H9 (cell line): Measurements from ENCODE around the gene ZNF8. TPM values are rescaled to one million over a fixed set of nuclear protein-coding genes. Genes with fewer than 3 reads are reported as not detected.

Source experiments
- DNase-seq: peaks from one replicate; pipeline ENCODE4 v3.0.0-alpha.2; 2017
- H2AFZ ChIP-seq: one replicate; pipeline ENCODE4 v1.6.1; 2013; ENCODE audit warnings: mild to moderate bottlenecking, low read length, control low read depth, moderate library complexity
- H2AK5ac ChIP-seq: 2 replicates; pipeline ENCODE4 v1.6.1; 2013; ENCODE audit warnings: low read length, control low read depth, mixed read lengths; ENCODE audit not compliant: insufficient read length
- H2BK120ac ChIP-seq: one replicate; pipeline ENCODE4 v1.6.1; 2013; ENCODE audit warnings: low read depth, mild to moderate bottlenecking, low read length, control low read depth, inconsistent platforms; ENCODE audit not compliant: poor library complexity, severe bottlenecking
- H2BK12ac ChIP-seq: 2 replicates; pipeline ENCODE4 v1.6.1; 2013; ENCODE audit warnings: low read length, control low read depth, mixed read lengths, low read depth; ENCODE audit not compliant: insufficient read length
- H2BK15ac ChIP-seq: 2 replicates; pipeline ENCODE4 v1.6.1; 2013; ENCODE audit warnings: low read depth, low read length, control low read depth
- H2BK20ac ChIP-seq: one replicate; pipeline ENCODE4 v1.6.1; 2013; ENCODE audit warnings: low read depth, mild to moderate bottlenecking, low read length, control low read depth, inconsistent platforms; ENCODE audit not compliant: poor library complexity, severe bottlenecking
- H2BK5ac ChIP-seq: 2 replicates; pipeline ENCODE4 v1.6.1; 2013; ENCODE audit warnings: low read length, control low read depth, mixed read lengths; ENCODE audit not compliant: insufficient read length
- H3K14ac ChIP-seq: 2 replicates; pipeline ENCODE4 v1.6.1; 2013; ENCODE audit warnings: low read length, control low read depth; ENCODE audit not compliant: insufficient read depth
- H3K18ac ChIP-seq: 2 replicates; pipeline ENCODE4 v1.6.1; 2013; ENCODE audit warnings: low read depth, mild to moderate bottlenecking, mixed read lengths, low read length, control low read depth; ENCODE audit not compliant: insufficient read length
- H3K23ac ChIP-seq: 2 replicates; pipeline ENCODE4 v1.6.1; 2013; ENCODE audit warnings: low read length, control low read depth, mixed read lengths, low read depth; ENCODE audit not compliant: insufficient read length
- H3K23me2 ChIP-seq: 2 replicates; pipeline ENCODE4 v1.6.1; 2013; ENCODE audit warnings: low read depth, mild to moderate bottlenecking, mixed read lengths, low read length, control low read depth; ENCODE audit not compliant: insufficient read length, poor library complexity, severe bottlenecking
- H3K27ac ChIP-seq: 2 replicates; pipeline ENCODE4 v1.5.1; 2013; ENCODE audit warnings: low read length, control low read depth, mixed read lengths, low read depth; ENCODE audit not compliant: insufficient read length
- H3K27me3 ChIP-seq: 2 replicates; pipeline ENCODE4 v1.6.1; 2013; ENCODE audit warnings: low read length, control low read depth, inconsistent platforms; ENCODE audit not compliant: insufficient read depth
- H3K4ac ChIP-seq: 2 replicates; pipeline ENCODE4 v1.6.1; 2013; ENCODE audit warnings: low read depth, mild to moderate bottlenecking, control low read depth, inconsistent platforms, low read length, moderate library complexity
- H3K4me1 ChIP-seq: 2 replicates; pipeline ENCODE4 v1.6.1; 2013; ENCODE audit warnings: low read length, control low read depth, inconsistent platforms; ENCODE audit not compliant: insufficient read depth
- H3K4me2 ChIP-seq: 2 replicates; pipeline ENCODE4 v1.6.1; 2013; ENCODE audit warnings: low read length, control low read depth, mixed read lengths; ENCODE audit not compliant: insufficient read length, insufficient read depth
- H3K56ac ChIP-seq: 2 replicates; pipeline ENCODE4 v1.6.1; 2013; ENCODE audit warnings: low read depth, mild to moderate bottlenecking, mixed read lengths, low read length, control low read depth; ENCODE audit not compliant: insufficient read length
- H3K79me1 ChIP-seq: 2 replicates; pipeline ENCODE4 v1.6.1; 2013; ENCODE audit warnings: low read depth, mild to moderate bottlenecking, moderate library complexity, low read length, control low read depth, inconsistent platforms; ENCODE audit not compliant: insufficient read depth, poor library complexity, severe bottlenecking
- H3K79me2 ChIP-seq: 2 replicates; pipeline ENCODE4 v1.6.1; 2013; ENCODE audit warnings: low read length, control low read depth, inconsistent platforms; ENCODE audit not compliant: insufficient read depth
- H3K9ac ChIP-seq: 2 replicates; pipeline ENCODE4 v1.6.1; 2013; ENCODE audit warnings: low read length, control low read depth, mixed read lengths; ENCODE audit not compliant: insufficient read length; ENCODE audit errors: extremely low read depth
- H3K9me3 ChIP-seq: one replicate; pipeline ENCODE4 v1.6.1; 2013; ENCODE audit warnings: low read depth, low read length, inconsistent platforms; ENCODE audit not compliant: control insufficient read depth
- H3T11ph ChIP-seq: one replicate; pipeline ENCODE4 v1.6.1; 2013; ENCODE audit warnings: mild to moderate bottlenecking, low read length, control low read depth, inconsistent platforms
- H4K20me1 ChIP-seq: one replicate; pipeline ENCODE4 v1.6.1; 2013; ENCODE audit not compliant: control insufficient read depth, insufficient read length, insufficient read depth
- H4K5ac ChIP-seq: 2 replicates; pipeline ENCODE4 v1.6.1; 2013; ENCODE audit warnings: low read depth, mild to moderate bottlenecking, mixed read lengths, low read length, control low read depth; ENCODE audit not compliant: insufficient read length
- H4K8ac ChIP-seq: replicated peaks from 2 replicates; pipeline ENCODE4 v1.6.1; 2013; ENCODE audit warnings: low read length, control low read depth, mixed read lengths, low read depth; ENCODE audit not compliant: insufficient read length
- H4K91ac ChIP-seq: 2 replicates; pipeline ENCODE4 v1.6.1; 2013; ENCODE audit warnings: low read depth, mild to moderate bottlenecking, moderate library complexity, mixed read lengths, low read length, control low read depth; ENCODE audit not compliant: insufficient read length
- H3K27ac Mint-ChIP-seq, 3 experiments: 2 replicates in 2 of 3; 3 replicates in 1 of 3; pipeline ENCODE4 v1.8.0; 2020 to 2021; ENCODE audit warnings: mixed read lengths in 3 of 3, mild to moderate bottlenecking in 1 of 3, moderate library complexity in 1 of 3
- H3K27me3 Mint-ChIP-seq: 2 replicates; pipeline ENCODE4 v1.8.0; 2021; ENCODE audit warnings: low read depth, mild to moderate bottlenecking, moderate library complexity, mixed read lengths
- H3K36me3 Mint-ChIP-seq, 3 experiments: 2 replicates in 2 of 3; 3 replicates in 1 of 3; pipeline ENCODE4 v1.8.0; 2020 to 2021; ENCODE audit warnings: low read depth in 3 of 3, mixed read lengths in 3 of 3; ENCODE audit not compliant: insufficient read depth in 1 of 3
- H3K4me1 Mint-ChIP-seq, 2 experiments: 2 replicates each; pipeline ENCODE4 v1.8.0; 2020; ENCODE audit warnings: mixed read lengths in 2 of 2
- H3K4me3 Mint-ChIP-seq, 2 experiments: 2 replicates in 1 of 2; 3 replicates in 1 of 2; pipeline ENCODE4 v1.8.0; 2020 to 2021; ENCODE audit warnings: mild to moderate bottlenecking in 2 of 2, mixed read lengths in 2 of 2, moderate library complexity in 1 of 2
- H3K9me3 Mint-ChIP-seq, 2 experiments: 2 replicates in 1 of 2; 3 replicates in 1 of 2; pipeline ENCODE4 v1.8.0; 2020; ENCODE audit warnings: mild to moderate bottlenecking in 2 of 2, mixed read lengths in 2 of 2, moderate library complexity in 1 of 2
- CTCF ChIP-seq: fragments of 200-600 bp; sonication (generic); conservative IDR thresholded peaks from 3 replicates; pipeline ENCODE4 v1.8.0; 2021; ENCODE audit warnings: antibody characterized with exemption, mild to moderate bottlenecking
- WGBS: extraction: QIAGEN DNeasy Blood & Tissue Kit; methylation state at CpG from one replicate; pipeline ENCODE4 v1.1.7; 2013; ENCODE audit warnings: missing lambda C conversion rate, low lambda C conversion rate, mixed read lengths; ENCODE audit not compliant: insufficient read length; ENCODE audit errors: extremely low coverage; 5-methylcytosine and 5-hydroxymethylcytosine counted together
- total RNA-seq: library from RNA; stranded (reverse); gene quantifications from 2 replicates; pipeline ENCODE4 v1.2.1, GENCODE V29; 2021

Gene ZNF8
- total RNA-seq, 1 experiment from 2014 or later, result 17.3 TPM

- no peak overlapping the region for H3K4me3 Mint-ChIP-seq
- H3K27me3 Mint-ChIP-seq, result peaks cover 42% of the 10 kb centered on the region
- no peak overlapping the region for H2BK5ac ChIP-seq
- no peak overlapping the region for H3K14ac ChIP-seq
- H3K36me3 Mint-ChIP-seq, result peaks cover 95 to 99% (median 97%) of the 10 kb centered on the region in 3 experiments
- no peak overlapping the region for H3K4me2 ChIP-seq
- no peak overlapping the region for H3K18ac ChIP-seq
- H3K9ac ChIP-seq, result no peak overlapping the region
- no peak overlapping the region for H2BK12ac ChIP-seq
- TF ChIP-seq CTCF, result no peak
- H2AFZ ChIP-seq, result no peak overlapping the region
- H3K9me3 Mint-ChIP-seq, result peaks cover 99 to 100% of the 10 kb centered on the region in 2 experiments
- no peak for DNase-seq
- H3K27ac Mint-ChIP-seq, result no peak overlapping the region
- H3K56ac ChIP-seq, result no peak overlapping the region
- no peak overlapping the region for H3K27ac ChIP-seq
- H3K23me2 ChIP-seq, result no peaks in the 10 kb centered on the region
- H2BK120ac ChIP-seq, result no peak overlapping the region
- no peak overlapping the region for H4K8ac ChIP-seq
- no peak overlapping the region for H2BK20ac ChIP-seq
- peaks cover 97% of the 10 kb centered on the region for H3K9me3 ChIP-seq
- WGBS, result no CpG with 5 or more reads among the region's 3 CpGs
- H4K20me1 ChIP-seq, result no peaks in the 10 kb centered on the region
- no peak overlapping the region for H4K5ac ChIP-seq
- no peaks in the 10 kb centered on the region for H3K4me1 ChIP-seq
- H3K4me1 Mint-ChIP-seq, result no peaks in the 10 kb centered on the region
- no peak overlapping the region for H2BK15ac ChIP-seq
- H3K23ac ChIP-seq, result no peak overlapping the region
- H3T11ph ChIP-seq, result no peak overlapping the region
- no peak overlapping the region for H4K91ac ChIP-seq
- no peaks in the 10 kb centered on the region for H3K79me1 ChIP-seq
- no peaks in the 10 kb centered on the region for H3K79me2 ChIP-seq
- no peaks in the 10 kb centered on the region for H3K27me3 ChIP-seq
- H2AK5ac ChIP-seq, result no peak overlapping the region
- H3K4ac ChIP-seq, result no peak overlapping the region
These were observed 17.2 kb upstream of the ZNF8 start for GRCh38 chr19:58261600-58261967.
